NCI-H2081 treated with DMSO at 0.1 percent for 48 hours (cell line): ENCODE results near the gene RNF220.

Experiments used
- DNase-seq: peaks from one replicate; lab custom pipeline; 2025; lab: John Stamatoyannopoulos, UW

The RNF220 gene

DNA sequence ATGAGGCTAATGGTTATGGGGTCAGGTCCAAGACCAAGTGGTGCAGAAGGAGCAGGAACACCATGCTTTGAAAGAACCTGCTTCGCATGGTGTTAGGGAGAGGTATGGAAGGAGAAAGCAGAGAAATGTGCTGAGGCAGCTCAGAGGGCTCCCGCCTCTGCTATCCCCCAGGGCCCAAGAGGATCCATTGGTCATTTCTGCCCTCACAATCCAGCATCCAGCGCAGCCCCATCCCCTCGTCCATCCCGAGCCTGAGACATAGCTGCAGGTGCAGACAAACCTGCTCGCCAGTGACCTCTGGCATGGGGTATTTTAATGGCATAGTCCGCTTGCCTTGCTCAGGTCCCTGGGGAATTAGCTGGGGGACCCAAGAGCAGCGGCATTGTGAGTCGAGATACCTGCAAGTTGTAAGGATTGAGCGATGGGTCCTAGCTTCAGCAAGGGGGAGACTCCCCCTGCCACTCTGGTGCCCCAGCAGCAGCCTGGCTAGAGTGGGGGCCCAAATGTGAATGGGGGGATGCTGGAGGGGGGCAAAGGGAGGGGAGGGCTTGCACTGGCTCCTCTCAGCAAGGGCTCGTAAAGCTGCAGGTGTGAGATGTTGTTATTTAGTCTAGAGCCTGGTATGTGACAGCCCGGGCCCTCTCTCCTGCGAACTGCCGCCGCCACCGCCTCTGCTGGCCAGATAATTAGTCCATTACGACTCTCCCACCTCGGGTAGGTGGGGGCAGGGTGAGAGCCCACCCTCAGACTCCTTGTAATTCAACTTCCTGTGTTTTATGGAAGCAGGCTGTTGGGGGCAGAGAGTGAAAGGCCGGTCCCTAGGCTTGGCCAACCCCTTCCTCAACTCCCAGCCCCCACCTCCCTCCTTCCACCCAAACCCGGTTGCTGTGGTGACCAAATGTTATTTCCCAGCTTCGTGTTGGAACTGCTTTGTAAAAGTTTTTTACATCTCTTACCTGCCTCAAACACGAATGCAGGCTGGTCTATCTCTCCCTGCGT, 118.8 kb downstream of the RNF220 start:
- no peak for DNase-seq

- DNase-seq = no peak
These were observed 119.8 kb downstream of the RNF220 start for GRCh38 chr1:44524655-44525500.

DNA sequence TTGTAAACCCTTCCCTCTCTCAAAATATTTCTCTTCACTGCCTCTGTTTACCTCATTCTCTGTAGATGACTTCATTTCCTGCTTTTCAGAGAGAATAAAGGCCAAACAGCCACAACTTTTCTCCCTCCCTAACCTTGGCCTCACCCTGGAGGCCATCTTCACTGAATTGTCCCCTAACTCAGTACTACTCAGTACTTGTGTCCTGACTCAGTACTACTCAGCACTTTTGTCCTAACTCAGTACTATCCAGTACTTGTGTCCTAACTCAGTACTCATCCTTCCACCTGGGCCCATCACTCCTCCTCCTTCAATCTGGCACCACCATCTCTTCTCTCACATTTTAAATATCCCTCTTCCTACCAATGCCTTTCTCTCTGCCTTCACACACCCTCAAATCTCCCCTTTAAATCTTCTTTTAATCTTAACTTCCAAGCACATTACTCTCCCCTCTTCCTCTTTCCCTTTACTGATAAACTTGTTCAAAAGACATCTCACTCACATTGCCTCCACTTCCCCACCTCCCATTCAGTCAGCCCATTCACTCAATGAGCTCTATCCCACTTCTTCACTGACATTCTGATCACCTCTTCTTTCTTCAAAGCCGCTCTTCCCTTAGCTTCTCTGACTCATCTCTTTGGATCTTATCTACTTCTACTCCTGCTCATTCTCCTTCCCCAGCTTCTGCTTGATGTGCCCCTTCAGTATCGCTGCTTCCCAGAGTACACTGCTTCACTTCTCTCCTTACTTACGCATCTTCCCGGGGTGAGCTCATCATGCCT, 121.4 kb downstream of the RNF220 start:
- DNase-seq = no peak

GRCh38 chr1:44531785-44532566, 126.9 kb downstream of the RNF220 start:
- no peak for DNase-seq

DNA sequence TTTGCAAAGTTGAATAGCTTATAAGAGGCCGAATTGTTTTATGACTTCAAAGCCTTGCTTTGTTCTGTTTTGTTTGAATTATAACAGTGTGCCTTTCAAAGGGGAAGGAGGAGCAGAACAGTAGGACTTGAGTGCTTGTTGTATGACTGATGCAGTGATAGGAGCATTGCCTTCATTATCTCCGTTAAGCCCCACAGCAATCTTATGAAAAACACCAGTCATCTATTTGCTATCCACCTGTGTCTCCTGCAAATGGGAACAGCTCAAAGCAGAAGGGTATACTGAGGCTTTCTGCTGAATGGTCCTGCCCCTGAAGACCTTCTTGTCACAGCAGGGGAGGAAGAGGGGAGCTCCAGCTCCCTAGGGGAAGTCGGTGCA, 127.5 kb downstream of the RNF220 start:
- no peak for DNase-seq

DNA sequence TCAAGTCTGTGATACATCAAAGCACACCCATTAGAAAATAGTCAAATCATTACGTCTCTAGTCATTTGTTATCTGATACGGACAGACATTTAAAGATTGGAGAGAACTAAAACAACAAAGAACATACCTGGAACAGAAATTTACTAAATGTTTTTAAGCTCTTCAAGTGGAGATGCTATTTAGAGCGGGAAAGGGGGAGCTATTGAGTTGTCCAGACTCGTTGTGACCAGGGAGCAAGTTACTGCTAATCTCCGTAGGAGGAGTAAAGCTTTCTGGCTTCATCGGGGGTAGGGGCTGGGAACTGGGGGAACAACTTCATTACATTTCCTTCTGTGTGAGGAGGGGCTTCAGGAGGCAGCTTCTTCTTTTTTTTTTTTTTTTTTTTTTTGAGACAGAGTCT, 129.7 kb downstream of the RNF220 start:
- DNase-seq = no peak

DNA sequence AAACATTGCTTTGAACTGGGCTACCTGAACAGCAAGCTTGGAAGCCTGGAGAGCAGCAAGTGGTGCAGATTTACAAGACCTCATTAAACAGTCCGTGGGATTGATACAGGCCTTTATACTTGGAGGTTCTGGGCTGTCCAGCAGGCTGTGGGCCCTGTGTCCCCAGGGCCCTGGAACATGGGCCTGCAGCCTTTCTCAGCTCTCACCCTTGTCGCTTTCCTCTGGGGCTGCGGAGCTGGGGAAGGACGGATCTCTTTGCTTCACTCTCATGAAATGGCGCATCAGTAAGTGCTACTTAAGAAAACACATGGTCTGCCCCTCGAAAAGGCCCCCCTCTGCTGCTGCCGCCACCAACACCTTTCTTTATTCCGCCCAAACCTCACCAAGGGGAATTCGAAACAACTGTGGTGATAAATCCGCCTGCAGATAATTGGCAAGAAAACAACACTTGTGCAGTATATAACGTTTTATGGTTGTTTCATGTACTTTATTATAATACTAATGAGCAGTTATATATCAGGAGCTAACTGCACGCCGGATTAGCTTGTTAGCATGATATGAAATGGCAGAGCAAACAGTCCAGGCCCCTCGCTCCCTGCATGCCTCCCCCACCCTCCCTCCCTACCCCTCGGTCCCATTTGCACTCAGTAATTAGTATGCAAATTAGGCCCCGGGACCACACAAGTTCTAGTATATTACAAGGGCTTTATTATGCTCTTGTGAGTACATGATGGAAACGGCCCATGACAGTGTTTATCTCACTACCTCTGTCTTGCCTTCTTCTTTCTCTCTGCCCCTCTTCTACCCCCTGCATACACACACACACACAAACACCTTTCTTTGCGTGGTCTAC, 131.5 kb downstream of the RNF220 start:
- no peak for DNase-seq

GRCh38 chr1:44537538-44537937, 132.5 kb downstream of the RNF220 start:
- no peak for DNase-seq

DNA sequence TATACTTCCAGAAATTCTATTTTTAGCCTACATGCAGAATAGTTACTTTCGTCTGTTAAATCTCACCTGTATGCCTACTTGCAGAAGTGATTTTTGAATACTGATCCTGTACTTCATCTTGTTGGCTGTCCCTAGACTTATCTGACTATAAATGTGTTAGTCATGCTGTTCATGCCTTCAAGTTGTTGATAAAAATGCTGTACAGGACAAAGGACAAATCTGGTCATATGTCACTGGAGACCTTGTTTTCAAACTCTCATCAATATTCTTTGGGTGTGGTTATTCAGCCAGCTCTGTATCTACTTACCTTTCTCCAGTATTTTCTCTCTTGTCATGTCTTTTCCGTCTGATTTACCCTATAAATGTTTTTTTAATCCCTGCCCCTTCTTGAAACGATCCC, 132.9 kb downstream of the RNF220 start:
- DNase-seq = no peak

DNA sequence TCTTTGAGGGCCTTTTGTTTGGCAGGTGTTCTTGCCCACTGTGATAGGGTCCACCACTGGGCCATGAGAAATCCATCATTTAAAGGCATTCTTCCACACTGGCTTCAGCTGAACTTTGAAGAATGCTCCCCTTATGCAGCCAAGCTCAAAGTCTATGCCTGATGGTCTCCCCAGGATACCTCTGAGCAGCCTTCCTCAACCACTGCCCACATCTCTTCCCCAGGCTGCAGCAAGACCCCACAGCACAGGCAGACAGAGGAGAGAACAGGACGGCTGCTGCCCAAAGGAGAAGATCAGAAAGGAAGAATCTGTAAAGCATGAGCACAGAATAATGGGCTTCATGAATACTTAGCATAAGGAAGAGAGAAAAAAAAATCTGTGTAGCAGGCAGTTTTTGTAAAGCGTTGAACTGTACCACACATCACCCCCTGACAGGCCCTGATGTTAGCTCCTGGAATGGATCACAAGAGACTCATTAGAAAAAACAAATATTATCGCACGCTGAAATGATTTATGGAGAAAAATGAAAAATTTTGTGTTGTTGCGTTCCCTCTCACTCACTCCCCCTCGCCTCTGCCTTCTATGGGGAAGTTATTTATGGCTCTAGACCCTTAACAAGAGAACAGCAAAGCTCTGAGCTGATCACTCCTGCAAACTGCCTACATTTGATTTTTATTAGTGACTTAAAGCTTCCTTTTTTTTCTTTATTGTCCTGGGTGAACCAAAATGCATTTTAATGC, 135.1 kb downstream of the RNF220 start:
- no peak for DNase-seq

DNA sequence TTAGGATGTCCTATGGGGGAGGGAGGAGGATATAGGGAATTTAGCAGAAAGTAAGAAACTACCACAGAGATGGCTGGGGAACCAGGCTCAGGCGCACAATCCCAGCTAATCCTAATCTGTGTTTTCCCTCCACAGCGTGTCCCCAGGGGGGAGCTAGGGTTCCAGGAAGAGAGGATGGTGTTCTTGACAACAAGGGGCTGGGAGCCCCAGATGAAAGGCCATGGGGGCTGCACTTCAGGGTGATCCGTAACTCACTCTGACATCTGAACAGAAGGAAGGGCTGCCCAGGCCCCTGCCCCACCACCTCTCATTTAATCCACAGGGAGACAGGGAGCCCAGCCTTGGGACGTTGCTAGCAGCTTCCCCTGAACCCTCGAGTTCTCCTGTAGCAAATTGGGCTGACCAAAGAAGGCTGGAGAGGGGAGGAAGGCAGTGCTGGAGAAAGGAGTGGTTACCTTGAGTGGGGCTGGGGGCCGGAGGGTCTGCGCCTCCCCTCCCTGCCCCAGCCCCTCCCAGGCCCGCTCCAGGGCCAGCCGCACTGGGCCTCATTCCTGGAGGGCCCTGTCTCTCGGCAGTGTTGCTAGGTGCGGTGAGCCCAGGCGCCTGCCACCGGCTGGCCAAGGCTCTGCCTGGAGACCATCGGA, 137.5 kb downstream of the RNF220 start:
- DNase-seq = no peak

- DNase-seq = no peak
These were observed 138.1 kb downstream of the RNF220 start for GRCh38 chr1:44543064-44543744.

GRCh38 chr1:44543786-44544185, 138.7 kb downstream of the RNF220 start:
- no peak for DNase-seq

DNA sequence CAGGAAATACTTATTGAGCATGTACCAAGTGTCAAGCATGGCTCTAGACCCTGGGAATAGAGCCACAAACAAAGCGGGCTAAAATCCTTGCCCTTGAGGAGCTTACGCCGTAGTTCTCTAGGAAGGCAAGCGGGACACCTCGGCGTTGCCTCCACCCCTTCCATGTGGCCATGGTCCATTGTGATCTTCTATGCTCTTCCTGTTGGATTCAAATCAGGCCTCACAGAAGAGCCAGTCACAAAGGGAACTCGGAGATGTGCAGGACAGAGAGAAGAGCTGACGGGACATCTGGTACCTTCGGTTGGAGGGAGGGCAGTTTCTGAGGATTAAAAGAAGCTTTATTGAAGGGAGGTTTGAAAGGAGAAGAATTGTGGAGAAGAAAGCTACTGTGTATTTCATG, 139.9 kb downstream of the RNF220 start:
- no peak for DNase-seq

GRCh38 chr1:44545961-44546360, 140.9 kb downstream of the RNF220 start:
- DNase-seq = no peak

GRCh38 chr1:44546403-44547053, 141.5 kb downstream of the RNF220 start:
- no peak for DNase-seq

DNA sequence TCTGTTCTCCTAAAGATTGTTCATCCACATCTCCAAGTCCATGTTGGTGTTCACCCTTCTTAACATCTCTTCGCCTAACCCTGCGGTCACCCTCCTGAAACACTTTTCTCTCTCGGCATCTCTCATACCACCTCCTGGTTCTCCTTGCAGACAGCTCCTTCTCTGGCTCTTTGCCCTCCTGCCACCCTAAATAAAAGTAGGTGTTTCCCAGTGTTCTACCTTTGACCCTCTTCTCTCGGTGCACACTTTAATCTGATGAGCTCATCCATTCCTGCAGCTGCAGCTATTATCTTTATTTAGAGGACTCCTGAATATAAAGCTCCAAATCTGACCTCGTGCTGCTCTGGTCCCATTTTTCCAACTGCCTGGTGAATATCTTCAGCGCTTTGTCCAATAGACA, 142.3 kb downstream of the RNF220 start:
- no peak for DNase-seq

DNA sequence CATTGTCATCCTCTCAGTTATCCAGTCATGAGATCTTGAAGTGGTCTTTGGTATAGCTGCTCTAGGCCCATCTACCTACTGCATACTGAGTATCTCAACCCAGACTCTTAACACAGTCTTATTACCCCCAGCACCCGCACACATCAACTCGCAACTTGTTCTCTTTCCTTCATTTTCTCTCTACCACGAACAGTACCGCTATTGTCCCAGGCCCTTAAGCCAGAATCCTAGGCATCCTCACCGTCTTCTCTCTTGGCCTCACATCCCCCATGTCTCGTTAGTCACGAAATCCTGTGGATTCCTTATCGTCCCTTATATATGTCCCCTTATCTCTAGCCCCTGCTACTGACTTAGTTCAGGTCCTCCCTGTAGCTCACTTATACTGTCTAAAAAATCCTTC, 142.8 kb downstream of the RNF220 start:
- DNase-seq = no peak
